Breast epithelium (tissue), 4 donors: ENCODE data around the gene OSER1. TPM values are rescaled to one million over a fixed set of nuclear protein-coding genes. Genes with fewer than 3 reads are reported as not detected.

Experiments used
- DNase-seq, 2 donors: peaks; one replicate each; pipeline ENCODE4 v3.0.0-alpha.2; 2019; ENCODE audit warnings: low spot score in 2 of 2
- H3K27ac ChIP-seq, 2 donors: fragments of 200-600 bp; sonication (generic) in 1 of 2; one replicate each; pipeline ENCODE4 v1.5.1; 2016 to 2019; ENCODE audit warnings: mild to moderate bottlenecking in 1 of 2
- H3K27me3 ChIP-seq, 2 donors: fragments of 200-600 bp; sonication (generic) in 1 of 2; one replicate each; pipeline versions ENCODE4 v1.5.1 to v1.6.0; 2017 to 2019; ENCODE audit warnings: control low read depth in 1 of 2, mild to moderate bottlenecking in 1 of 2
- H3K36me3 ChIP-seq: fragments of 200-600 bp; one replicate; pipeline ENCODE4 v1.5.1; 2019
- H3K4me1 ChIP-seq, 2 donors: fragments of 200-600 bp; sonication (generic); one replicate each; pipeline ENCODE4 v1.5.1; 2016 to 2019; ENCODE audit warnings: control low read depth in 1 of 2
- H3K4me3 ChIP-seq, 3 donors: fragments of 200-600 bp; sonication (generic); 1 replicate in 2 of 3; 2 replicates in 1 of 3; pipeline ENCODE4 v1.5.1; 2016 to 2019; ENCODE audit warnings: mild to moderate bottlenecking in 3 of 3, moderate library complexity in 2 of 3
- H3K9me3 ChIP-seq, 2 donors: fragments of 200-600 bp; sonication (generic) in 1 of 2; one replicate each; pipeline ENCODE4 v1.5.1; 2016 to 2019; ENCODE audit warnings: control low read depth in 1 of 2
- POLR2A ChIP-seq: fragments of 450-650 bp; IDR thresholded peaks from one replicate; pipeline ENCODE4 v1.6.1; 2016; ENCODE audit warnings: antibody characterized with exemption, mild to moderate bottlenecking, moderate library complexity
- POLR2AphosphoS5 ChIP-seq, 3 donors: sonication (generic); formaldehyde crosslinking; IDR thresholded peaks; one replicate each; pipeline ENCODE4 v1.6.1; 2017; ENCODE audit warnings: antibody characterized with exemption in 3 of 3
- intact Hi-C: fragments of 100-400 bp; cut with DNase I; formaldehyde crosslinking; loops from one replicate; pipeline ENCODE4 v1.15.1; 2023; ENCODE audit warnings: low total_unique reads
- total RNA-seq, 3 donors: library from RNA; depleted of rRNA; stranded (reverse); fragments of >200 nt; gene quantifications; one replicate each; pipeline ENCODE4 v1.1.0, GENCODE V29; 2016
- TF ChIP-seq, protein P1 (sequence below), 3 donors: fragments of 450-650 bp; IDR thresholded peaks; one replicate each; pipeline ENCODE4 v1.5.1; 2016 to 2017; ENCODE audit warnings: antibody characterized with exemption in 3 of 3, mild to moderate bottlenecking in 3 of 3, moderate library complexity in 3 of 3

Gene OSER1
- total RNA-seq, 3 donors from 2014 or later = 59.6 to 73.8 (median 67.2) TPM

DNA sequence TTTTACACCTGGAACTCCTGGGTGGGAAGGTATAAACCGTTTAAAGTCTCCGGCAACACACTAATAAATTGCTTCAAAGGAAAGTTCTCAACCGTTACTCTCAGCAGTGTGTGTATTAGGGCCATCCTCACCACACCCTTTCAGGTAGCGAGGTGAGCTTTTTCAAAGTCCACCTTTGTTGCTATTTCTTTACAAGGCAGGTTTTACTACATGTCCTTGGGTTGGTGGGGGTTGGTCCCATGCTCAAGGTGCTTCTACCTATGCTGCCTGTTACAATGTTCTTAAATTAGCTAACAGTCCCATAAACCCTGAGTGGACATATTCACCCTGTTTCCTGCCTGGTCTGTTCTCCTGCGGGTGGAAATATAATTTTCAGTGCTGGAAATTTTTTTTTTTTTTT is 13.2 kb upstream of the OSER1 start:
- no peak for DNase-seq
- TF ChIP-seq, protein P1, sequence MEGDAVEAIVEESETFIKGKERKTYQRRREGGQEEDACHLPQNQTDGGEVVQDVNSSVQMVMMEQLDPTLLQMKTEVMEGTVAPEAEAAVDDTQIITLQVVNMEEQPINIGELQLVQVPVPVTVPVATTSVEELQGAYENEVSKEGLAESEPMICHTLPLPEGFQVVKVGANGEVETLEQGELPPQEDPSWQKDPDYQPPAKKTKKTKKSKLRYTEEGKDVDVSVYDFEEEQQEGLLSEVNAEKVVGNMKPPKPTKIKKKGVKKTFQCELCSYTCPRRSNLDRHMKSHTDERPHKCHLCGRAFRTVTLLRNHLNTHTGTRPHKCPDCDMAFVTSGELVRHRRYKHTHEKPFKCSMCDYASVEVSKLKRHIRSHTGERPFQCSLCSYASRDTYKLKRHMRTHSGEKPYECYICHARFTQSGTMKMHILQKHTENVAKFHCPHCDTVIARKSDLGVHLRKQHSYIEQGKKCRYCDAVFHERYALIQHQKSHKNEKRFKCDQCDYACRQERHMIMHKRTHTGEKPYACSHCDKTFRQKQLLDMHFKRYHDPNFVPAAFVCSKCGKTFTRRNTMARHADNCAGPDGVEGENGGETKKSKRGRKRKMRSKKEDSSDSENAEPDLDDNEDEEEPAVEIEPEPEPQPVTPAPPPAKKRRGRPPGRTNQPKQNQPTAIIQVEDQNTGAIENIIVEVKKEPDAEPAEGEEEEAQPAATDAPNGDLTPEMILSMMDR (IDR thresholded peaks at IDR 0.05) = no peak
- no peak for TF ChIP-seq POLR2A
- TF ChIP-seq POLR2AphosphoS5 (IDR thresholded peaks at IDR 0.05) = no peak
- H3K9me3 ChIP-seq = no peaks in the 10 kb centered on the region
- H3K27me3 ChIP-seq = no peaks in the 10 kb centered on the region
- H3K4me1 ChIP-seq = no peaks in the 10 kb centered on the region
- H3K4me3 ChIP-seq = no peak overlapping the region
- intact Hi-C loops = no loop called here
- H3K36me3 ChIP-seq = no peaks in the 10 kb centered on the region
- H3K27ac ChIP-seq = no peak overlapping the region

DNA sequence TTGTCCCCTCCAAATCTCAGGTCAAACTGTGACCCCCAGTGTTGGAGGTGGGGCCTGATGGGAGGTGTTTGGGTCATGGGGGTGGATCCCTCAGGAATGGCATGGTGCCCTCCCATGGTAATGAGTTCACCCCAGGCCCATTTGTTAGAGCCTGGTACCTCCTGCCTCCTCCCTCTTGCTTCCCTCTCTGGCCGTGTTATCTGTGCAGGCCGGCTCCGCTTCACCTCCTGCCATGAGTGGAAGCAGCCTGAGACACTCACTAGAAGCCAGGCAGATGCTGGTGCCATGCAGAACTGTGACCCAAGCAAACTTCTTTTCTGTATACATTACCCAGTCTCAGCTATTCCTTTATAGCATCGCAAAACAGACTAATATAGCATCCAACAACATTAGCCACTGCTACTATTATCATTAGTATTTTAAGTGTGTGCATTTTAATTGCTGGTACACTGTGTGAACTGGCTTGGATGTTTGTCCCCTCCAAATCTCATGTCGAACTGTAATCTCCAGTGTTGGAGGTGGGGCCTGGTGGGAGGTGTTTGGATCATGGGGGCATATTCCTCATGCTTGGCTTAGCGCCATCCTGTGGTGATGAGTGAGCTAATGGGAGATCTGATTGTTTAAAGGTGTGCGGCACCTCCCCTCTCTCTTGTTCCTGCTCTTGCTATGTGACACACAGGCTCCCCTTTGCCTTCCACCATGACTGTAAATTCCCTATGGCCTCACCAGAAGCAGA is 12.2 kb upstream of the OSER1 start:
- Histone ChIP-seq H3K4me1 (no peaks in the 10 kb centered on the region), H3K27me3 (no peaks in the 10 kb centered on the region), H3K36me3 (no peaks in the 10 kb centered on the region), H3K4me3 (no peak overlapping the region), H3K9me3 (no peaks in the 10 kb centered on the region), H3K27ac (no peak overlapping the region)
- no peak for TF ChIP-seq POLR2AphosphoS5 (IDR thresholded peaks at IDR 0.05)
- TF ChIP-seq POLR2A = no peak
- TF ChIP-seq, protein P1 (IDR thresholded peaks at IDR 0.05) = no peak
- intact Hi-C loops = no loop called here
- DNase-seq = no peak

DNA sequence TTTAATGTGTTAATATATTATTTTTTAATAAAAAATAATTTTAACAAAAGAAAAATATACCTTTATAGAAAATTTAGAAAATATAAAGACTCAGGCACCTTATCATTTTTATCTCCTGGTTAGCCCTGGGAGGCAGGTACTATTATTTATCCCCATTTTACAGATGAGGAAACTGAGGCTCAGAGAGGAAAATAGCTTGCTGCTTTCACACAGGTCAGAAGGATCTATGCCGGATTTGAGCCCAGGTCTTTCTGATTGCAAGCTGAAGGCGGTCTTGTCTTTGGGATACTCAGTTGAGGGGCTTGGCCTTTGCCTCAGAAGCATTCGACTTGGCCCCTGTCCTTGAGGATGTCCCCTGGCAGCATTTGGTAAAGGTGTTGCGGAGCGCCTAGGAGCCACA is 11.5 kb upstream of the OSER1 start:
- H3K36me3 ChIP-seq = no peaks in the 10 kb centered on the region
- no peak for DNase-seq
- H3K4me3 ChIP-seq = no peak overlapping the region
- TF ChIP-seq POLR2AphosphoS5 (IDR thresholded peaks at IDR 0.05) = no peak
- TF ChIP-seq POLR2A = no peak
- TF ChIP-seq, protein P1 (IDR thresholded peaks at IDR 0.05) = no peak
- H3K27ac ChIP-seq = no peak overlapping the region
- intact Hi-C loops = no loop called here
- H3K9me3 ChIP-seq = no peaks in the 10 kb centered on the region
- no peaks in the 10 kb centered on the region for H3K27me3 ChIP-seq
- H3K4me1 ChIP-seq = no peaks in the 10 kb centered on the region

DNA sequence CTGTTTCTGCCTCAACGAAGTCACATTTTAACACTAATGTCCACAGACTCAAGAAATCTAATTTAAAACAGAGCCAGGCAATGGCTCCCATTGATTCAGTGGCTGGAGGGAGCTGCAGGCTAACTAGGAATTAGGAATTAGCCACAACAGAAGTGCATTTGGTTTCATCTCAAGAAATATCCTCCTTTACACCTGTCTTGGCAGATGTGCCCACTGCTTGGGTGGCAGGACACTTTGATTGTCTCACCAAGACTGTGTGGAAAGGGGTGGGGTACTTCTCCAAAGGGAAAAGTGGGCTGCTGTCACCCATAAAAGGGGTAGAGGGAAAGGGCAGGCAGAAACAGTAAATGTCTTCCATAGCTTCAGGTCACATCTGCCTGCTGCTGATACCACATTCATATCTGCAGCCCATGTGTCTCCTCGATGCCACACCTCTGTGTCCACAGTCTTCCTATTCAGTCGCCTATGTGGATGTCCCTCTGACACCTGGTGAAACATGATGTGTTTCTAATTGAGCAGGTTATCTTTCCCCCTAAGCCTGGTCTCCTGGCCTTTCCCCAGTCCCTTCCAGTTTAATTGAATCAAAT is 10.9 kb upstream of the OSER1 start:
- H3K36me3 ChIP-seq = no peaks in the 10 kb centered on the region
- DNase-seq = no peak
- intact Hi-C loops = no loop called here
- H3K4me1 ChIP-seq = no peaks in the 10 kb centered on the region
- H3K4me3 ChIP-seq = no peak overlapping the region
- H3K9me3 ChIP-seq = no peaks in the 10 kb centered on the region
- no peak overlapping the region for H3K27ac ChIP-seq
- H3K27me3 ChIP-seq = no peaks in the 10 kb centered on the region
- TF ChIP-seq POLR2AphosphoS5 (IDR thresholded peaks at IDR 0.05) = no peak
- TF ChIP-seq, protein P1 (IDR thresholded peaks at IDR 0.05) = no peak
- no peak for TF ChIP-seq POLR2A

DNA sequence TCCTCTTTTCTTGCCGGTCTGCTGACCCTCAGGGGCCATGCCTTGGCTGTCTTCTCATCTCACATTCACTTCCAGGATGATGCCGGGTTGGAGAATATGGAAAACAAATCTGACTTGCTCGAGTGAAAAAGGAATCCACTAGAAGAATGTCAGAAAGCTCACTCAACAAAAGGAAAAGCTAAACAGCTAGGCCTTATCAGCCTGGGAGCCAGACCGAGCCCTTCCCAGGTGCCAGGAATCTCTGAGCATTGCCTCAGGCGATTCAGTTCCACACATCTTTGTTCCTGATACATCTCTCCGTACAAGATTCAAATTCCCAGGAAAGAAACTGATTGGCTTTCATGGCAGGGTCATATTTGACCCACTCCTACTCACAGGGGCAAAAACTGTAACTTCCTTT is 9.2 kb upstream of the OSER1 start:
- Histone ChIP-seq H3K27me3 (no peaks in the 10 kb centered on the region), H3K9me3 (no peaks in the 10 kb centered on the region), H3K36me3 (no peaks in the 10 kb centered on the region), H3K4me3 (no peak overlapping the region), H3K27ac (no peak overlapping the region), H3K4me1 (no peaks in the 10 kb centered on the region)
- TF ChIP-seq, protein P1 (IDR thresholded peaks at IDR 0.05) = no peak
- TF ChIP-seq POLR2A = no peak
- TF ChIP-seq POLR2AphosphoS5 (IDR thresholded peaks at IDR 0.05) = no peak
- intact Hi-C loops = loop anchor here (5.0 kb wide), 1 partner anchor 93 kb away; the partner anchor contains the start of gene FITM2
- no peak for DNase-seq
